ENCODE measurements around the gene RUFY2. TPM values are rescaled to one million over a fixed set of nuclear protein-coding genes. Genes with fewer than 3 reads are reported as not detected.

RUFY2 gene
- total and polyA plus RNA-seq, 2 donors (not counting 3 experiments of a cell fraction or from before 2014, with no cell fraction given), result 5.7 to 24.2 TPM

DNA sequence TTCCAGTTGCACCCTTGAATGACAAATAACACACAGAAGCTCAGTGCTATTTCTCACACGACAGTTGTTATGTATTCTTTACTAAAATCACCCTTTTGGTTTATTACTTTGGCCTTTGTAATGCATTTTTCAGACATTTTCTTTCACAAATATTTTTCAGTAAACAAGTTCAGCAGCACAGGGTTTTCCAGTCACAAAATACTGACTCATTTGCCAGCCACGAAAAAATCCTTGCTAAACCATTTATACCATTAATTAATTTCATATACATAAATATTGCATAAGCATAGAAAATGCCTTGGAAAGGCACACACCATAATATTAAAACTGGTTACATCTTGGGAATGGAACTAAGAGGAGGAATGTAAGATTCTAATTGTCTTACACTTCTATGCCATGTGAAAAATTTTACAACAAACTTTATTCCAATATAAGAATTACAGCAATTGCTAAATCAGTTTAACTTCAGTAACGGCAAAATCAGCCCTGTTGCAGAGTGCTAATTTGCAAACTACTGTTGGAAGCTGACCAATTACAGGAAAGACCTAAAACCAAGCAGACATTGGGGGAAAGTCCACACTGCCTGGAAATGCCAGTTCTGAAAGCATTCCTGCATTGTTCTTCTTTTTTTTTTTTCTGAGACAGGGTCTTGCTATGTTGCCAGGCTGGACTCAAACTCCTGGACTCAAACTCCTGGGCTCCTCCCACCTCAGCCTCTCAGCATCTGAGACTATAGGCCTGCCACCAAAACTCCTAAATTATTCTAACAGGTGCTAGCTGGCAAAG is 42.8 kb downstream of the RUFY2 start:
- BruUV-seq (replicated peaks), result no TSS peak
- ChIA-PET CTCF (interaction anchor here (0.6 to 4.0 kb wide), 3 partner anchors 15 to 185 kb away, joined by 3 to 32 read pairs (median 3); no protein-coding TSS in a partner anchor), POLR2A (no interaction called here)
- FAIRE-seq (no peak), DNase-seq (ENCODE audit: low read depth, low spot score) (no peak)
- dilution Hi-C loops (cut with MboI; ENCODE audit: extremely low pct_ligation_motif_present, low sequenced_read_pairs), result no loop called here
- H3K4me2 ChIP-seq (ENCODE audit: insufficient read depth, low read length), result no peak overlapping the region
- H3K4me1 ChIP-seq (ENCODE audit: control insufficient read depth, extremely low read depth, insufficient read depth, low read length), result no peaks in the 10 kb centered on the region
- H3K9ac ChIP-seq (replicated peaks; ENCODE audit: extremely low read depth, insufficient read depth, low read length), result no peak overlapping the region
- no peaks in the 10 kb centered on the region for H3K79me2 ChIP-seq (ENCODE audit: control insufficient read depth, insufficient read depth, low read length)
- no peaks in the 10 kb centered on the region for H4K20me1 ChIP-seq (replicated peaks; ENCODE audit: control insufficient read depth, extremely low read depth, insufficient read depth, low read length)
- H3K4me3 ChIP-seq (replicated peaks in 1 of 3; ENCODE audit: insufficient read depth in 1 of 3, low read depth in 1 of 3, low read length in 3 of 3), result no peak overlapping the region
- peaks cover 6 to 11% of the 10 kb centered on the region in 2 experiments for H3K36me3 ChIP-seq (ENCODE audit: control insufficient read depth in 2 of 2, extremely low read depth in 1 of 2, insufficient read depth in 2 of 2, low read length in 2 of 2)
- TF ChIP-seq, protein P1, sequence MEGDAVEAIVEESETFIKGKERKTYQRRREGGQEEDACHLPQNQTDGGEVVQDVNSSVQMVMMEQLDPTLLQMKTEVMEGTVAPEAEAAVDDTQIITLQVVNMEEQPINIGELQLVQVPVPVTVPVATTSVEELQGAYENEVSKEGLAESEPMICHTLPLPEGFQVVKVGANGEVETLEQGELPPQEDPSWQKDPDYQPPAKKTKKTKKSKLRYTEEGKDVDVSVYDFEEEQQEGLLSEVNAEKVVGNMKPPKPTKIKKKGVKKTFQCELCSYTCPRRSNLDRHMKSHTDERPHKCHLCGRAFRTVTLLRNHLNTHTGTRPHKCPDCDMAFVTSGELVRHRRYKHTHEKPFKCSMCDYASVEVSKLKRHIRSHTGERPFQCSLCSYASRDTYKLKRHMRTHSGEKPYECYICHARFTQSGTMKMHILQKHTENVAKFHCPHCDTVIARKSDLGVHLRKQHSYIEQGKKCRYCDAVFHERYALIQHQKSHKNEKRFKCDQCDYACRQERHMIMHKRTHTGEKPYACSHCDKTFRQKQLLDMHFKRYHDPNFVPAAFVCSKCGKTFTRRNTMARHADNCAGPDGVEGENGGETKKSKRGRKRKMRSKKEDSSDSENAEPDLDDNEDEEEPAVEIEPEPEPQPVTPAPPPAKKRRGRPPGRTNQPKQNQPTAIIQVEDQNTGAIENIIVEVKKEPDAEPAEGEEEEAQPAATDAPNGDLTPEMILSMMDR (IDR thresholded peaks at IDR 0.05; ENCODE audit: extremely low read depth in 1 of 2, insufficient read depth in 1 of 2, low read depth in 1 of 2, low read length in 2 of 2), result no peak
- TF ChIP-seq MYC (IDR thresholded peaks at IDR 0.05; ENCODE audit: low read depth, low read length) (no peak), POLR2A (IDR thresholded peaks at IDR 0.05; ENCODE audit: low read depth, low read length) (no peak), FOS (IDR thresholded peaks at IDR 0.05; ENCODE audit: borderline replicate concordance, insufficient read depth, low read length) (no peak), POLR2AphosphoS5 (IDR thresholded peaks at IDR 0.05; ENCODE audit: insufficient read depth, low read depth, low read length) (no peak), JUN (IDR thresholded peaks at IDR 0.05; ENCODE audit: borderline replicate concordance, insufficient read depth, insufficient read length, low read depth) (no peak), EZH2 (IDR thresholded peaks at IDR 0.05; ENCODE audit: borderline replicate concordance, low read depth, low read length, severe bottlenecking) (no peak), GATA2 (IDR thresholded peaks at IDR 0.05; ENCODE audit: insufficient read depth, insufficient read length, low read depth, low read length) (no peak)
- TF ChIP-seq, protein P2, sequence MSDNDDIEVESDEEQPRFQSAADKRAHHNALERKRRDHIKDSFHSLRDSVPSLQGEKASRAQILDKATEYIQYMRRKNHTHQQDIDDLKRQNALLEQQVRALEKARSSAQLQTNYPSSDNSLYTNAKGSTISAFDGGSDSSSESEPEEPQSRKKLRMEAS (IDR thresholded peaks at IDR 0.05; ENCODE audit: insufficient read depth, insufficient read length), result no peak
- intact Hi-C loops (cut with micrococcal nuclease), result no loop called here
- H3K9me1 ChIP-seq (replicated peaks; ENCODE audit: control insufficient read depth, extremely low read depth, insufficient read depth, low read length), result no peaks in the 10 kb centered on the region
- no peak overlapping the region for H2AFZ ChIP-seq (ENCODE audit: low read depth, low read length)
- H3K27ac ChIP-seq (ENCODE audit: insufficient read depth, low read depth, low read length), result no peak overlapping the region
- H3K9me3 ChIP-seq (replicated peaks; ENCODE audit: control insufficient read depth, insufficient read depth, low read length), result no peaks in the 10 kb centered on the region
- H3K27me3 ChIP-seq (ENCODE audit: control insufficient read depth in 2 of 2, insufficient read depth in 2 of 2, low read length in 2 of 2), result no peaks in the 10 kb centered on the region

All from endothelial cell of umbilical vein (primary cell).